Gastroesophageal sphincter (tissue), 3 donors: Measurements from ENCODE around the gene SAE1.

ENCODE experiments used
- POLR2A ChIP-seq, 2 donors: fragments of 450-650 bp; IDR thresholded peaks; one replicate each; pipeline ENCODE4 v1.6.1; 2017; ENCODE audit warnings: antibody characterized with exemption in 2 of 2, mild to moderate bottlenecking in 2 of 2, moderate library complexity in 1 of 2
- TF ChIP-seq, protein P1 (sequence below), 4 experiments: fragments of 200-600 bp in 2 of 4; fragments of 450-650 bp in 2 of 4; sonication (generic) in 1 of 4; IDR thresholded peaks; one replicate each; pipeline ENCODE4 v1.5.1; 2017 to 2019; ENCODE audit warnings: antibody characterized with exemption in 4 of 4, mild to moderate bottlenecking in 2 of 4, moderate library complexity in 2 of 4

- TF ChIP-seq, protein P1, sequence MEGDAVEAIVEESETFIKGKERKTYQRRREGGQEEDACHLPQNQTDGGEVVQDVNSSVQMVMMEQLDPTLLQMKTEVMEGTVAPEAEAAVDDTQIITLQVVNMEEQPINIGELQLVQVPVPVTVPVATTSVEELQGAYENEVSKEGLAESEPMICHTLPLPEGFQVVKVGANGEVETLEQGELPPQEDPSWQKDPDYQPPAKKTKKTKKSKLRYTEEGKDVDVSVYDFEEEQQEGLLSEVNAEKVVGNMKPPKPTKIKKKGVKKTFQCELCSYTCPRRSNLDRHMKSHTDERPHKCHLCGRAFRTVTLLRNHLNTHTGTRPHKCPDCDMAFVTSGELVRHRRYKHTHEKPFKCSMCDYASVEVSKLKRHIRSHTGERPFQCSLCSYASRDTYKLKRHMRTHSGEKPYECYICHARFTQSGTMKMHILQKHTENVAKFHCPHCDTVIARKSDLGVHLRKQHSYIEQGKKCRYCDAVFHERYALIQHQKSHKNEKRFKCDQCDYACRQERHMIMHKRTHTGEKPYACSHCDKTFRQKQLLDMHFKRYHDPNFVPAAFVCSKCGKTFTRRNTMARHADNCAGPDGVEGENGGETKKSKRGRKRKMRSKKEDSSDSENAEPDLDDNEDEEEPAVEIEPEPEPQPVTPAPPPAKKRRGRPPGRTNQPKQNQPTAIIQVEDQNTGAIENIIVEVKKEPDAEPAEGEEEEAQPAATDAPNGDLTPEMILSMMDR (IDR thresholded peaks at IDR 0.05) = no peak
- TF ChIP-seq POLR2A (IDR thresholded peaks at IDR 0.05) = no peak
These were observed 27.7 kb downstream of the SAE1 start for GRCh38 chr19:47158367-47158791.
